ENCODE results near the gene DTNB. TPM values are rescaled to one million over a fixed set of nuclear protein-coding genes. Genes with fewer than 3 reads are reported as not detected.
A peak's percentile ranks its signal among the peaks of the same experiment; 100 is the strongest.

Gene DTNB
- total and polyA plus RNA-seq, 10 of the 15 experiments (the other 5 are each of a cell fraction or from before 2014, with no cell fraction given), result 4.5 to 30.6 (median 11.9) TPM

DNA sequence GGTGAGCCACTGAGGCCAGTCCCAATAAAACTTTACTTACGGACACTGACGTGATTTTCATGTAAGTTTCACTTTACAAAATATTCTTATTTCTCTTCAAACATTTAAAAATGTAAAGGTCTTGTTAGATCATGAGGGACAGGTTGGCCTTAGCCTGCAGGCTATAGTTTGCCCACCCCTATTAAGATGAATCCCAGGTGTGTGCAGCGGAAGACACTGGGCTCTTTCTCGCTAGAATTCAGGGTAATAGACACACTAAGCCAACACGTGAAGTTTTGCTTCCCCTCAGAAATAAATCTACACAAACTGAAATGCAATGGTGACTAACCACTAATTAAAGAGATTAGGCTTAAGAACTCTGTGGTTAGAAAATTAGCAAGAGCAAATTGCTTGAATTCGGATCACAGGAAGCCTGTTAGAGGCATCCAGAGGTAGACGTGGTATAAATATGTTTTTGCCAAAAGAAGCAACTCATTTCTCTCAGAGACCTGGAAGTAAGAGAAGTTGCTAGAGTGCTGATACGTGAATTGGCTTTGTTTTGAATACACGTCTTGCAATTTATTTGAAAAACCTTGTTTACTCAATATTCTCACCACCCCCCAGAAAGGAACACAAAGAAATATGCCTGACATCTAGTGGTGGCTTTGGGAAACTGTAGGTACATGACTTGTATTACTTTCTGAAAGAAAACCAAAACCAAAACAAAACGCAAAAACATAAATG lies 151.6 kb downstream of the DTNB start (continued):
- TF ChIP-seq, protein P1, sequence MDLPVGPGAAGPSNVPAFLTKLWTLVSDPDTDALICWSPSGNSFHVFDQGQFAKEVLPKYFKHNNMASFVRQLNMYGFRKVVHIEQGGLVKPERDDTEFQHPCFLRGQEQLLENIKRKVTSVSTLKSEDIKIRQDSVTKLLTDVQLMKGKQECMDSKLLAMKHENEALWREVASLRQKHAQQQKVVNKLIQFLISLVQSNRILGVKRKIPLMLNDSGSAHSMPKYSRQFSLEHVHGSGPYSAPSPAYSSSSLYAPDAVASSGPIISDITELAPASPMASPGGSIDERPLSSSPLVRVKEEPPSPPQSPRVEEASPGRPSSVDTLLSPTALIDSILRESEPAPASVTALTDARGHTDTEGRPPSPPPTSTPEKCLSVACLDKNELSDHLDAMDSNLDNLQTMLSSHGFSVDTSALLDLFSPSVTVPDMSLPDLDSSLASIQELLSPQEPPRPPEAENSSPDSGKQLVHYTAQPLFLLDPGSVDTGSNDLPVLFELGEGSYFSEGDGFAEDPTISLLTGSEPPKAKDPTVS (IDR thresholded peaks at IDR 0.05; ENCODE audit: low read depth, low read length), result no peak
- TF ChIP-seq PAX8 (IDR thresholded peaks at IDR 0.05), result no peak
- TF ChIP-seq RAD51 (IDR thresholded peaks at IDR 0.05), result no peak; the same call in 1 of the 2 replicates
- TF ChIP-seq MYB (IDR thresholded peaks at IDR 0.05; ENCODE audit: borderline replicate concordance, low read depth, low read length), result no peak
- TF ChIP-seq, protein P2, sequence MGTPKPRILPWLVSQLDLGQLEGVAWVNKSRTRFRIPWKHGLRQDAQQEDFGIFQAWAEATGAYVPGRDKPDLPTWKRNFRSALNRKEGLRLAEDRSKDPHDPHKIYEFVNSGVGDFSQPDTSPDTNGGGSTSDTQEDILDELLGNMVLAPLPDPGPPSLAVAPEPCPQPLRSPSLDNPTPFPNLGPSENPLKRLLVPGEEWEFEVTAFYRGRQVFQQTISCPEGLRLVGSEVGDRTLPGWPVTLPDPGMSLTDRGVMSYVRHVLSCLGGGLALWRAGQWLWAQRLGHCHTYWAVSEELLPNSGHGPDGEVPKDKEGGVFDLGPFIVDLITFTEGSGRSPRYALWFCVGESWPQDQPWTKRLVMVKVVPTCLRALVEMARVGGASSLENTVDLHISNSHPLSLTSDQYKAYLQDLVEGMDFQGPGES (IDR thresholded peaks at IDR 0.05), result no peak
- TF ChIP-seq CEBPB (IDR thresholded peaks at IDR 0.05; ENCODE audit: borderline replicate concordance in 1 of 2, low read depth in 2 of 2, low read length in 2 of 2), result no peak
- TF ChIP-seq, protein P3, sequence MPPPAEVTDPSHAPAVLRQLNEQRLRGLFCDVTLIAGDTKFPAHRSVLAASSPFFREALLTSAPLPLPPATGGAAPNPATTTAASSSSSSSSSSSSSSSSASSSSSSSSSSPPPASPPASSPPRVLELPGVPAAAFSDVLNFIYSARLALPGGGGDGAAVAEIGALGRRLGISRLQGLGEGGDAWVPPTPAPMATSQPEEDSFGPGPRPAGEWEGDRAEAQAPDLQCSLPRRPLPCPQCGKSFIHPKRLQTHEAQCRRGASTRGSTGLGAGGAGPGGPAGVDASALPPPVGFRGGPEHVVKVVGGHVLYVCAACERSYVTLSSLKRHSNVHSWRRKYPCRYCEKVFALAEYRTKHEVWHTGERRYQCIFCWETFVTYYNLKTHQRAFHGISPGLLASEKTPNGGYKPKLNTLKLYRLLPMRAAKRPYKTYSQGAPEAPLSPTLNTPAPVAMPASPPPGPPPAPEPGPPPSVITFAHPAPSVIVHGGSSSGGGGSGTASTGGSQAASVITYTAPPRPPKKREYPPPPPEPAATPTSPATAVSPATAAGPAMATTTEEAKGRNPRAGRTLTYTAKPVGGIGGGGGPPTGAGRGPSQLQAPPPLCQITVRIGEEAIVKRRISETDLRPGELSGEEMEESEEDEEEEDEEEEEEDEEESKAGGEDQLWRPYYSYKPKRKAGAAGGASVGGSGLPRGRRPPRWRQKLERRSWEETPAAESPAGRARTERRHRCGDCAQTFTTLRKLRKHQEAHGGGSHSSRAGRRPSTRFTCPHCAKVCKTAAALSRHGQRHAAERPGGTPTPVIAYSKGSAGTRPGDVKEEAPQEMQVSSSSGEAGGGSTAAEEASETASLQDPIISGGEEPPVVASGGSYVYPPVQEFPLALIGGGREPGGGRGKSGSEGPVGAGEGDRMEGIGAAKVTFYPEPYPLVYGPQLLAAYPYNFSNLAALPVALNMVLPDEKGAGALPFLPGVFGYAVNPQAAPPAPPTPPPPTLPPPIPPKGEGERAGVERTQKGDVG (CRISPR knock-in tag; IDR thresholded peaks at IDR 0.05), result no peak
- TF ChIP-seq JUND (IDR thresholded peaks at IDR 0.05; ENCODE audit: low read depth, low read length), result no peak
- no peak for TF ChIP-seq ZZZ3 (IDR thresholded peaks at IDR 0.05; ENCODE audit: control insufficient read depth, insufficient read length, low read depth)
- TF ChIP-seq MYC (IDR thresholded peaks at IDR 0.05; ENCODE audit: insufficient read depth, insufficient read length, insufficient replicate concordance, low read length, severe bottlenecking), result no peak
- peak; percentile 74 for TF ChIP-seq ZSCAN29 (IDR thresholded peaks at IDR 0.05)
- TF ChIP-seq EED (IDR thresholded peaks at IDR 0.05; ENCODE audit: low read depth), result no peak
- no peak for TF ChIP-seq TARDBP (IDR thresholded peaks at IDR 0.05; ENCODE audit: borderline replicate concordance)
- no peak for TF ChIP-seq POLR2A (IDR thresholded peaks at IDR 0.05; ENCODE audit: low read depth, low read length)
- no peak for TF ChIP-seq CHD2 (IDR thresholded peaks at IDR 0.05; ENCODE audit: borderline replicate concordance, low read depth, low read length)
- no peak; a peak in 1 of 4 replicates for TF ChIP-seq IKZF2 (IDR thresholded peaks at IDR 0.05)
- no peak for TF ChIP-seq MEF2B (IDR thresholded peaks at IDR 0.05; ENCODE audit: partially characterized antibody, poor library complexity, severe bottlenecking)
- TF ChIP-seq TCF12 (IDR thresholded peaks at IDR 0.05; ENCODE audit: low read depth, low read length), result no peak
- TF ChIP-seq, protein P4, sequence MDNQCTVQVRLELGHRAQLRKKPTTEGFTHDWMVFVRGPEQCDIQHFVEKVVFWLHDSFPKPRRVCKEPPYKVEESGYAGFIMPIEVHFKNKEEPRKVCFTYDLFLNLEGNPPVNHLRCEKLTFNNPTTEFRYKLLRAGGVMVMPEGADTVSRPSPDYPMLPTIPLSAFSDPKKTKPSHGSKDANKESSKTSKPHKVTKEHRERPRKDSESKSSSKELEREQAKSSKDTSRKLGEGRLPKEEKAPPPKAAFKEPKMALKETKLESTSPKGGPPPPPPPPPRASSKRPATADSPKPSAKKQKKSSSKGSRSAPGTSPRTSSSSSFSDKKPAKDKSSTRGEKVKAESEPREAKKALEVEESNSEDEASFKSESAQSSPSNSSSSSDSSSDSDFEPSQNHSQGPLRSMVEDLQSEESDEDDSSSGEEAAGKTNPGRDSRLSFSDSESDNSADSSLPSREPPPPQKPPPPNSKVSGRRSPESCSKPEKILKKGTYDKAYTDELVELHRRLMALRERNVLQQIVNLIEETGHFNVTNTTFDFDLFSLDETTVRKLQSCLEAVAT (IDR thresholded peaks at IDR 0.05), result peak; percentile 95
- no peak for TF ChIP-seq ESRRA (IDR thresholded peaks at IDR 0.05; ENCODE audit: low read length)
- peak; percentile 88; the same call in 1 of the 2 replicates for TF ChIP-seq SMC3 (IDR thresholded peaks at IDR 0.05; ENCODE audit: borderline replicate concordance, low read length)
- no peak for TF ChIP-seq NFXL1 (IDR thresholded peaks at IDR 0.05; ENCODE audit: borderline replicate concordance)
- TF ChIP-seq RFX5 (IDR thresholded peaks at IDR 0.05; ENCODE audit: low read depth, low read length), result no peak
- no peak for TF ChIP-seq BCL11A (IDR thresholded peaks at IDR 0.05; ENCODE audit: low read depth, low read length)

All from GM12878 (cell line).